HG03565 (cell line): Measurements from ENCODE around the gene LPAR3.
"Not testable (repeated sequence)": the region's sequence is repeated elsewhere in the genome, so short reads cannot be mapped to it uniquely, and the experiment has no call there.

Experiments
- ATAC-seq: cut with Tn5 transposase; IDR thresholded peaks from one replicate; pipeline ENCODE4 v1.9.1; 2021; ENCODE audit warnings: mild to moderate bottlenecking, moderate library complexity; ENCODE audit not compliant: unreplicated experiment

The LPAR3 gene

GRCh38 chr1:84892705-84893618 is at the start of gene LPAR3:
Gene LPAR3 (minus strand): TSS chr1:84893206. CDS start chr1:84866120, 27,086 bp downstream.
- ATAC-seq, result no peak

GRCh38 chr1:84941843-84942242 is 48.8 kb upstream of the LPAR3 start:
- no peak for ATAC-seq

GRCh38 chr1:84940481-84940880 is 47.5 kb upstream of the LPAR3 start:
- no peak for ATAC-seq

GRCh38 chr1:84939761-84940160 is 46.8 kb upstream of the LPAR3 start:
- ATAC-seq, result no peak

- ATAC-seq, result no peak
Measured at GRCh38 chr1:84939151-84939550, 46.1 kb upstream of the LPAR3 start.

GRCh38 chr1:84936116-84936810 is 43.3 kb upstream of the LPAR3 start:
- no peak for ATAC-seq

GRCh38 chr1:84933011-84933611 is 40.1 kb upstream of the LPAR3 start:
- no peak for ATAC-seq

GRCh38 chr1:84930831-84931230 is 37.8 kb upstream of the LPAR3 start:
- ATAC-seq, result no peak

GRCh38 chr1:84930329-84930728 is 37.3 kb upstream of the LPAR3 start:
- ATAC-seq, result no peak

- no peak for ATAC-seq
Measured at GRCh38 chr1:84929581-84929980, 36.6 kb upstream of the LPAR3 start.

GRCh38 chr1:84928979-84929378 is 36.0 kb upstream of the LPAR3 start:
- no peak for ATAC-seq

- ATAC-seq, result no peak
Measured at GRCh38 chr1:84923317-84923716, 30.3 kb upstream of the LPAR3 start.

GRCh38 chr1:84920159-84920558 is 27.2 kb upstream of the LPAR3 start:
- no peak for ATAC-seq

- no peak for ATAC-seq
Measured at GRCh38 chr1:84919461-84919970, 26.5 kb upstream of the LPAR3 start.

- no peak for ATAC-seq
Measured at GRCh38 chr1:84918726-84919336, 25.8 kb upstream of the LPAR3 start.

GRCh38 chr1:84916897-84917296 is 23.9 kb upstream of the LPAR3 start:
- ATAC-seq, result no peak

GRCh38 chr1:84913555-84913892 is 20.5 kb upstream of the LPAR3 start:
- ATAC-seq, result no peak

GRCh38 chr1:84912726-84913554 is 19.9 kb upstream of the LPAR3 start:
- ATAC-seq, result no peak

- ATAC-seq, result not testable (repeated sequence)
Measured at GRCh38 chr1:84908746-84909464, 15.9 kb upstream of the LPAR3 start.
